GM21526 (cell line): Measurements from ENCODE around the gene EXOC3.

Experiments
- ATAC-seq: cut with Tn5 transposase; IDR thresholded peaks from one replicate; pipeline ENCODE4 v1.9.1; 2021; ENCODE audit warnings: moderate library complexity; ENCODE audit not compliant: unreplicated experiment, low FRiP score

Gene EXOC3

DNA sequence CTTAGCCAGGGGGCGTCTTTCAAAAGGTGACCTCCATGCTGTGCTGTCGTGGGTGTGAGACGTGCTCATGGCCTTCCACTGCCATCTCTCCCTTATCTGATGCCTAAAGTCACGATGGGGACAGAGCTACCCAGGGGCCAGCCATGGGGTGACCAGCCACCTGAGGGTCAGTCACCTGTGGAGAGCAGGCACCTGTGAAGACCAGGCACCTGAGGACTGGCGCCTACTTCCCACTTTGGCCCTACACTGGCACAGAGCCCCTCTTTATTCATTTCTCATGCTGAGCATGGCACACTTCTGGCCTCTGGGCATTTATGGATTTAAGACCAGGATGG, 6.4 kb upstream of the EXOC3 start:
- ATAC-seq: no peak

DNA sequence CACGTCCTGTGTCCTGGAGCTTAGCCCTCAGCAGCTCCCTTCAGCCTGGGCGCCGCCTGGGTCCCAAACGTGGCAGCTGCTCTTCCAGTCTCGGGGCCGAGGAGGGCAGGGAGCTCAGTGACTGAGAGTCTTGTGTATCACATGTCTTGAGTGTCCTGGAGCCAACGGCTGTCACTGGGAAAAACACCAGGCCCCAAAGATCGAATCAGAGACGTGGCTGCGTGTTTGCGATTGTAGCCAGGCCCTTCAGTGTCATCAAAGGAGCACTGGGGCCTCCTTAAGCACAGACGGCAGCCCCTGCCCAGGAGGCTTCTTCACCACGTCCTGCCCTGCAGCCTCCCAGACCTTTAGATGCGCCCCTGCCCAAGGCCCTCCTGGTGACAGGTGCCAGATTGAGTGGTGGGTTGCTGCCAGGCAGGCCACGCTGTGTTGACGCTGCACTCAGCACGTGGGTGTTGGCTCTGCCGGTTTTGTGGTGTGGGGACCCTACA, 5.7 kb upstream of the EXOC3 start:
- ATAC-seq: no peak

DNA sequence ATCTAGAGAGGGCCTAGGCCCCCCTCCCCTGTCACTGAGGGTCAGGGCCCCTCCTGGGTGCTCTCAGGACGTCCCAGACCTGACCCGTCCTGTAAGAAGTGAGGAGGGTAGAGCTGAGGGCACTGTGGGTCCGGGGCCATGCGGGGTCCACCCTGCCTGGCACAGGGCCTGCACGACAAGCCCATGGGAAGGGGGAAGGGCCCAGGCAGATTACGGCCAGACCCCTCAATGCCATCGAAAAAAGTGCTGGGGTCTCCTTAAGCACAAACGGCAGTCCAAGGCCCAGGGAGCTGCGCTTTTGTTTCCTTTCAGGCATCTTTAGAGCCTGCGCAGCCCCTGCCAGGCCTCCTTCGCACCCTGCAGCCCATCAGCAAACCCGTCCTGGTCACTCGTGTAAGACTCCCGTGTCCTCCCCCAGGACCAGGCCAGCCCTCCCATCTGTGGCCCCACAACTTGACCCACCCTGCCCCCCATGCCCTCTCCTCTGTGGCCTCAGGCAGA, 4.4 kb upstream of the EXOC3 start:
- ATAC-seq: no peak

GRCh38 chr5:439181-439580, 3.8 kb upstream of the EXOC3 start:
- ATAC-seq: no peak

- no peak for ATAC-seq
Measured at GRCh38 chr5:439636-440035, 3.3 kb upstream of the EXOC3 start.

- ATAC-seq: no peak
Measured at GRCh38 chr5:440401-441201, 2.4 kb upstream of the EXOC3 start.

- no peak for ATAC-seq
Measured at GRCh38 chr5:441996-442334, 1.0 kb upstream of the EXOC3 start.

GRCh38 chr5:443239-444151, 519 bp downstream of the EXOC3 start:
- ATAC-seq: peak; percentile 24

DNA sequence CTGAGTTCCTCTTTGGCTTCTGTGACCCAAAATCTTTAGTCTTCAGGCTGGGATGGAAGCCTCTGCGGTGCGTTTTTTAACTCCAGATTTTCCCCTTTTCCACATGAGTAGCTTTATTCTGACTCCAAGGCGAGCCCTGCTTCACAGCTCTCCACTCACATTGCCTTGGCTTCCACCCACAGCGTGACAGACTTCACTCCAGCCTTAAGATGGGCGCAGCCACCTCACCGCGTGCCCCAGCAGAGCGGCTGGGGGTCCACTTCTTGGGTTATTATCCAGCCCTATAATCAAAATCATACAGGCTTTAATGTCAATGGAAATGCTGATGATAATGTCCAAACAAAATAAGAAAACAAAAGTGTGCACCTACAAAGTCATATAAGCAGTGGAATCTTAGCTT, 1.2 kb downstream of the EXOC3 start:
- ATAC-seq: no peak

DNA sequence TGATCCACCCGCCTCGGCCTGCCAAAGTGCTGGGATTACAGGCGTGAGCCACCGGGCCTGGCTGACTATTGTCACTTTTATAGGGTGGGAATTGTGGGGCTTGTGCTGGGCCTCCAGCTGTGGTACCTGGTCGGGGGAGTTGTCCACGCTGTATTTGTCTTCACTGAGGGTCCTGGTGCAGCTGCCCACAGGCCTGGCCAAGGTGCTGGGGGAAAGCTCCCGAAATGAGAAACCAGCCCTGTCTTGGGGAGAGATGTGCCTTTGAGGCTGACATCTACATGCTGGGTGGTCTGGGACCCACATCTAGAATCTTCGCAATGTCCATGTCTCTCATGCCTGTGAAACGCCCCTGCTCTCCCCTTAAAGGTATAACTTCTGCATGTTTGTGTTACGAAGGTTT, 2.6 kb downstream of the EXOC3 start:
- ATAC-seq: no peak

DNA sequence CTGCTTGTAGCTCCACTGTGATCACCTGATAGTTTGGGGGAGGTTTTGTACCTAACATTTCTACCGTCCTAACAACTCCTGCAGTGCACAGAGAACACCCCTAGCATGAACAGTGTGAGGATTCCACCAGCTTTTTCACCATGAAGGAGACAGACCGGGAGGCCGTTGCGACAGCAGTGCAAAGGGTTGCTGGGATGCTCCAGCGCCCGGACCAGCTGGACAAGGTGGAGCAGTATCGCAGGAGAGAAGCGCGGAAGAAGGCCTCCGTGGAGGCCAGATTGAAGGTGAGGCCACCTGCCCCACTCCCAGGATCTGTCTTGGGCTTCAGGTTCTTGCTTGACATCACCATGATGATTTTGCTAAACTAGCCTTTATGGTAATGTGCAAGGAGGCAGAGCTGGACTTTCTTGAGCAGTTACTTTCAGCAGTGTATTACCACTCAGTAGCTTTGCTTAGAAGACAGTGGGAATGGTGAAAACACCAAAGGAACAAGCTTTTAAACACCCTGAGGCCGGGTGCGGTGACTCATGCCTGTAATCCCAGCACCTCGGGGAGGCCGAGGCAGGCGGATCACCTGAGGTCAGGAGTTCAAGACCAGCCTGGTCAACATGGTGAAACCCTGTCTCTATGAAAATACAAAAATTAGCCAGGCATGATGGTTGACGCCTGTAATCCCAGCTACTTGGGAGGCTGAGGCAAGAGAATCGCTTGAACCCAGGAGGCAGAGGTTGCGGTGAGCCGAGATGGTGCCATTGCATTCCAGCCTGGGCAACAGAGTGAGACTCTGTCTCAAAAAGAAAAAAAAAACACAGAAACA, 3.3 kb downstream of the EXOC3 start:
- ATAC-seq: no peak

DNA sequence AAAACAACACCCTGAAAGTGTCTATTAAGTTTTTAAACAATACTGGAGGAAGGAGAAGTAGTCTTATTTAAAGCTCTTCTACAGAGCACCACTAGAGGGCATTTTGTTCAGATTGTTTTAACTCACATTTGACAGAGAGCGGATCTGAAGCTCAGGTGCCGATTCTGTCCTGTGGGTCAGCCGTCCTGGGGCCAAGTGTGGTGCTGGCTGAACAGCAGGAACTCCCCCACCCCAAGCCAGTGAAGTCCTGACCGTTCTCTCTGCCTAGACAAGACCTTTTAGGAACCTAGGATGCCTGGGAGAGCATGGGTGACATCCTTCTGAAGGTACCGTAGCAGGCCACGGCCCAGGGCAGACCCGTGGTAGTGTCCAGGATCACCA, 3.9 kb downstream of the EXOC3 start:
- ATAC-seq: no peak

DNA sequence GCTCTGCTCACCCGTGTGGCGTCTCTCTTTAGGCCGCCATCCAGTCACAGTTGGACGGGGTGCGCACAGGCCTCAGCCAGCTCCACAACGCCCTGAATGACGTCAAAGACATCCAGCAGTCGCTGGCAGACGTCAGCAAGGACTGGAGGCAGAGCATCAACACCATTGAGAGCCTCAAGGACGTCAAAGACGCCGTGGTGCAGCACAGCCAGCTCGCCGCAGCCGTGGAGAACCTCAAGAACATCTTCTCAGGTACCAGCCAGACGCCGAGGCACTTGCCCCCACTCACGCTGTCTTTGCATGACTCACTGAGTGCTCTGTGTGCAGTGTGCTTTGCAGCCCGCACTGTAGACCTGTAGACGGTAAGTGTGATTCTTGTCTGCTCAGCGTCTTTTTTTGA, 4.5 kb downstream of the EXOC3 start:
- ATAC-seq: no peak

- no peak for ATAC-seq
Measured at GRCh38 chr5:448061-448765, 5.2 kb downstream of the EXOC3 start.

DNA sequence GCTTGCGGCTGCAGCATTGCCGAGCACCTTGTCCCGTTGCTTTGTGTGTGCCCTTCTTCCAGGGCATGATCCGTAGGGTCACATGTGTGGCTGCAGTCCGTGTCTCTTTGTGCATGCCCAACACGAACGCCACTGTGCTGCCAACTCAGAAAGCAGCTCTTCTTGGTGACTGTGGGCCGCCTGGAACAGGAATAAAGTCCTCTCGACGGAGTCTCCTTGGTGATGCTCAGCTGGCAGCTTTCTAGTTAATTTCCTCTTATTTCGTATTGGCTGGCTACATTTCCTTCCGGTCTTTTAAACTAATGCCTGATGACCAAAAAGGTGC, 5.8 kb downstream of the EXOC3 start:
- no peak for ATAC-seq

DNA sequence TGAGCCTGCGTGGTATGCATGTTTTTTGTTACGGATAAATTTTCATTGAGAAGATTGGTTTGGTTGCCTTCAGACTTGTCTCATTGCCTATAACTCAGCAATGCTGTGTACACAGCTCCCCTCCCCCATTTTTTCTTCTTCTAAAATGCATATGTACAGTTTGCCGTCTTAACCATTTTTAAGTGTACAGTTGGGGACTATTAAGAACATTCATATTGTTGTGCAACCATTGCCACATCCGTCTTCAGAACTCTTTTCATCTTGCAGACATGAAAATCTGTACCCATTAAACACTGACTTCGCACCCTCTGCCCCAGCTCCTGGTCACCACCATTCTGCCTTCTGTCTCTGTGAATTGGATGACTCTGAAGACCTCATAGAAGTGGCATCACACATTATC, 6.2 kb downstream of the EXOC3 start:
- ATAC-seq: no peak

DNA sequence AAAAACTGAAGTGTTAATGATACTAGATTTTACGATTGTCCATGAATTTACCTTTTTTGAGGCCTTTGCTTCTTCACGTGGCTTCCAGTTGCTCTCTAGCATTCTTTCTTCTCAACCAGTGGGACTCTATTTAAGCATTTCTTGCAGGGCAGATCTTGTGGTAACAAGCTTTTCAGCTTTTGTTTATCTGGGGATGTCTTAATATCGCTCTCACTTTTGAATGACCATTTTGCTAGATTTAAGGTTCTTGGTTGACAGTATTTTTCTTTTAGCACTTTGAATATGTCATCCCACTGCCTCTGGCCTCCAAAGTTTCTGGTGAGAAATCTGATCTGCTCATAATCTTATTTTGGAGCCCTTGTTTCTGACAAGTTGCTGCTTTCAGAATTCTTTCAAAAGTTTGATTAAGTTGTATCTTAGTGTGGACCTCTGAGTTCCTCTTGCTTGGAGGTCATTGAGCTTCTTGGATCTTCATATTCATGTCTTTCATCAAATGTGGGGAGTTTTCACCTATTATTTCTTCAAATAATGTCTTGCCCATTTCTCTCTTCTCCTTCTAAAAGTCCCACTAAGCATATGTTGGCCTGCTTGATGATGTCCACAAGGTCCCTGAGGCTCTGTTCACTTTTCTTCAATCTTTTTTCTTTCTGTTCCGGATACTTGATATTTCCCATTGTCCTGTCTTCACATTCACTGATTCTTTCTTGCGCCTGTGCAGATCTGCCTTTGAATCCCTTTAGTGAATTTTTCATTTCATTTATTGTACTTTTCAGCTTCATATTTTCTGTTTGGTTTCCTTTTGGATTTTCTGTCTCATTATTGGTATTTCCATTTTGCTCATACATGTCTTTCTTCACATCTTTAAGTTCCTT, 8.8 kb downstream of the EXOC3 start:
- no peak for ATAC-seq

DNA sequence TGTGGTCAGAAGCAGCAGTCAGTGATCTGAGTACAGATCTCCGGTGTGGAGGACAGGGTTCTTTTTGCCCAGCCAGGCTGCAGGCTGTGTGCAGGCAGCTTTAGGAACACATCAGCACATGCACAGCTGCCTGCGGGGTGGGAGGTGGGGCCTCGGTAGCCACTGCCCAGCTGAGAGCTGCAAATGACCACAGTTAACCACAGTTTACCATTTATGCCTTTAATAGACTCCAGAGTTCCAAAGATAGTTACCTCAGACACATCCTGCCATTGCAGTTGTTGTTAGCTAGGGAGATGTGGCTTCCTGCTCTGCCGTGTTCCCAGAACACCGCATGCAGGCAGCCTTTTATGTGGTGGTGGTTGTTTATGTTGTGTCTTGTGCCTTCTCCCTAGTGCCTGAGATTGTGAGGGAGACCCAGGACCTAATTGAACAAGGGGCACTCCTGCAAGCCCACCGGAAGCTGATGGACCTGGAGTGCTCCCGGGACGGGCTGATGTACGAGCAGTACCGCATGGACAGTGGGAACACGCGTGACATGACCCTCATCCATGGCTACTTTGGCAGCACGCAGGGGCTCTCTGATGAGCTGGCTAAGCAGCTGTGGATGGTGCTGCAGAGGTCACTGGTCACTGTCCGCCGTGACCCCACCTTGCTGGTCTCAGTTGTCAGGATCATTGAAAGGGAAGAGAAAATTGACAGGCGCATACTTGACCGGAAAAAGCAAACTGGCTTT, 10.2 kb downstream of the EXOC3 start:
- no peak for ATAC-seq
